ENCODE data around the gene ACOT4.
"Not testable (repeated sequence)": the region's sequence is repeated elsewhere in the genome, so short reads cannot be mapped to it uniquely, and the experiment has no call there.

- TF ChIP-seq CTCF, EP300 (IDR thresholded peaks at IDR 0.05): not testable (repeated sequence)
These were observed 17.9 kb upstream of the ACOT4 start for GRCh38 chr14:73573740-73574139.
